HG03064 (cell line): ENCODE data around the gene EGR1.

ENCODE experiments used
- ATAC-seq: cut with Tn5 transposase; IDR thresholded peaks from one replicate; pipeline ENCODE4 v1.9.1; 2021; ENCODE audit warnings: low read depth; ENCODE audit not compliant: unreplicated experiment

EGR1 gene

GRCh38 chr5:138452720-138453119, 12.6 kb upstream of the EGR1 start:
- no peak for ATAC-seq

GRCh38 chr5:138453590-138453989, 11.7 kb upstream of the EGR1 start:
- no peak for ATAC-seq

- no peak for ATAC-seq
These were observed 11.2 kb upstream of the EGR1 start for GRCh38 chr5:138454121-138454520.

GRCh38 chr5:138455232-138455930, 9.9 kb upstream of the EGR1 start:
- no peak for ATAC-seq

GRCh38 chr5:138457531-138458275, 7.6 kb upstream of the EGR1 start:
- ATAC-seq, result no peak

- ATAC-seq, result no peak
These were observed 6.9 kb upstream of the EGR1 start for GRCh38 chr5:138458384-138458783.

GRCh38 chr5:138458856-138459255, 6.4 kb upstream of the EGR1 start:
- ATAC-seq, result no peak

- ATAC-seq, result no peak
These were observed 5.9 kb upstream of the EGR1 start for GRCh38 chr5:138459311-138459933.

- no peak for ATAC-seq
These were observed 5.1 kb upstream of the EGR1 start for GRCh38 chr5:138460032-138460693.

- ATAC-seq, result no peak
These were observed 3.7 kb upstream of the EGR1 start for GRCh38 chr5:138461343-138462125.

- ATAC-seq, result no peak
These were observed 1.8 kb upstream of the EGR1 start for GRCh38 chr5:138463419-138464007.

- ATAC-seq, result peak; percentile 50
These were observed 1.3 kb upstream of the EGR1 start for GRCh38 chr5:138464008-138464387.

GRCh38 chr5:138464388-138465260, 655 bp upstream of the EGR1 start:
- ATAC-seq, result peak; percentile 69

- no peak for ATAC-seq
These were observed 1.0 kb downstream of the EGR1 start for GRCh38 chr5:138466125-138466899.

- no peak for ATAC-seq
These were observed 1.8 kb downstream of the EGR1 start for GRCh38 chr5:138466900-138467710.

GRCh38 chr5:138467711-138468132, 2.4 kb downstream of the EGR1 start:
- ATAC-seq, result no peak

- no peak for ATAC-seq
These were observed 3.1 kb downstream of the EGR1 start for GRCh38 chr5:138468133-138468965.
